ENCODE results near the gene SYNM. TPM values are rescaled to one million over a fixed set of nuclear protein-coding genes. Genes with fewer than 3 reads are reported as not detected.

The SYNM gene
- total and polyA plus RNA-seq, 2 of the 8 experiments (the other 6 are each of a cell fraction or from before 2014, with no cell fraction given): 0.89 to 2.0 TPM

GRCh38 chr15:99090011-99090699 is 14.7 kb upstream of the SYNM start:
- Histone ChIP-seq H3K36me3 (ENCODE audit: control insufficient read depth in 2 of 4, insufficient read depth in 4 of 4, low read length in 3 of 4) (no peaks in the 10 kb centered on the region), H2AK5ac (ENCODE audit: low read depth, low read length) (no peak overlapping the region), H4K8ac (ENCODE audit: extremely low read depth, insufficient read depth, low read length) (no peak overlapping the region), H2BK20ac (ENCODE audit: low read length) (no peak overlapping the region), H2BK5ac (ENCODE audit: low read depth, low read length) (no peak overlapping the region), H3K9me3 (ENCODE audit: insufficient read depth in 2 of 2, low read depth in 1 of 2, low read length in 1 of 2) (no peaks in the 10 kb centered on the region), H3K56ac (replicated peaks; ENCODE audit: insufficient read length, low read depth, low read length) (no peak overlapping the region), H3K9ac (replicated peaks in 1 of 4; ENCODE audit: extremely low read depth in 1 of 4, low read depth in 3 of 4, low read length in 3 of 4) (no peak overlapping the region), H4K5ac (ENCODE audit: insufficient read length, low read depth, low read length) (no peak overlapping the region), H3K4me2 (ENCODE audit: insufficient read depth in 1 of 2, low read depth in 2 of 2, low read length in 2 of 2) (no peak overlapping the region), H3K27ac (ENCODE audit: low read depth, low read length) (no peak overlapping the region; the same call in 1 of the 2 replicates), H3K23ac (ENCODE audit: insufficient read length) (no peak overlapping the region), H3K4me1 (replicated peaks in 1 of 4; ENCODE audit: control insufficient read depth in 3 of 4, insufficient read depth in 4 of 4, low read length in 3 of 4) (peaks cover 0 to 5% (median 3%) of the 10 kb centered on the region in 4 experiments; a peak in 4 of 7 replicates), H4K91ac (replicated peaks; ENCODE audit: insufficient read length, low read length) (no peak overlapping the region), H3K27me3 (replicated peaks in 1 of 4; ENCODE audit: control insufficient read depth in 3 of 4, extremely low read depth in 1 of 4, insufficient read depth in 3 of 4, low read length in 3 of 4) (no peaks in the 10 kb centered on the region), H2BK120ac (replicated peaks; ENCODE audit: low read depth, low read length) (no peak overlapping the region), H4K20me1 (replicated peaks in 1 of 2; ENCODE audit: control insufficient read depth in 1 of 2, insufficient read depth in 2 of 2, low read length in 2 of 2) (no peaks in the 10 kb centered on the region), H3K23me2 (ENCODE audit: low read depth, low read length) (no peaks in the 10 kb centered on the region), H2BK15ac (ENCODE audit: low read length) (no peak overlapping the region), H3K4ac (replicated peaks; ENCODE audit: insufficient read length, low read depth, low read length) (no peak overlapping the region), H2AFZ (ENCODE audit: low read length) (no peak overlapping the region), H3K79me1 (ENCODE audit: low read depth, low read length) (no peaks in the 10 kb centered on the region), H3K18ac (ENCODE audit: extremely low read depth, low read length) (no peak overlapping the region), H3K14ac (ENCODE audit: insufficient read length) (no peak overlapping the region), H3K79me2 (ENCODE audit: control insufficient read depth in 1 of 2, insufficient read depth in 2 of 2, low read length in 2 of 2) (no peaks in the 10 kb centered on the region), H2BK12ac (ENCODE audit: low read depth, low read length) (no peak overlapping the region), H3K4me3 (ENCODE audit: extremely low read depth in 1 of 4, insufficient read depth in 2 of 4, low read depth in 3 of 4, low read length in 4 of 4) (0 out of 8 replicates have a peak overlapping the region, but pooled peaks of 1 of the 4 experiments have one; percentile 8)
- FAIRE-seq (peak; percentile 7), DNase-seq (ENCODE audit: low read depth in 1 of 2, low spot score in 2 of 2) (no peak)
- TF ChIP-seq SIN3A (conservative IDR thresholded peaks at IDR 0.05 in 1 of 2, IDR thresholded peaks at IDR 0.05 in 1 of 2; ENCODE audit: low read depth in 1 of 2, low read length in 2 of 2) (no peak), CREB1 (IDR thresholded peaks at IDR 0.05) (no peak), CTBP2 (IDR thresholded peaks at IDR 0.05; ENCODE audit: borderline replicate concordance, insufficient read depth, insufficient read length, low read length) (no peak)
- TF ChIP-seq, protein P1, sequence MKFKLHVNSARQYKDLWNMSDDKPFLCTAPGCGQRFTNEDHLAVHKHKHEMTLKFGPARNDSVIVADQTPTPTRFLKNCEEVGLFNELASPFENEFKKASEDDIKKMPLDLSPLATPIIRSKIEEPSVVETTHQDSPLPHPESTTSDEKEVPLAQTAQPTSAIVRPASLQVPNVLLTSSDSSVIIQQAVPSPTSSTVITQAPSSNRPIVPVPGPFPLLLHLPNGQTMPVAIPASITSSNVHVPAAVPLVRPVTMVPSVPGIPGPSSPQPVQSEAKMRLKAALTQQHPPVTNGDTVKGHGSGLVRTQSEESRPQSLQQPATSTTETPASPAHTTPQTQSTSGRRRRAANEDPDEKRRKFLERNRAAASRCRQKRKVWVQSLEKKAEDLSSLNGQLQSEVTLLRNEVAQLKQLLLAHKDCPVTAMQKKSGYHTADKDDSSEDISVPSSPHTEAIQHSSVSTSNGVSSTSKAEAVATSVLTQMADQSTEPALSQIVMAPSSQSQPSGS (IDR thresholded peaks at IDR 0.05; ENCODE audit: low read length): no peak
- TF ChIP-seq, protein P2, sequence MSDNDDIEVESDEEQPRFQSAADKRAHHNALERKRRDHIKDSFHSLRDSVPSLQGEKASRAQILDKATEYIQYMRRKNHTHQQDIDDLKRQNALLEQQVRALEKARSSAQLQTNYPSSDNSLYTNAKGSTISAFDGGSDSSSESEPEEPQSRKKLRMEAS (IDR thresholded peaks at IDR 0.05): no peak
- CTCF ChIA-PET (ENCODE audit: partially characterized antibody): interaction anchor here (0.6 to 4.6 kb wide), 8 partner anchors 10 to 571 kb away, joined by 3 to 25 read pairs (median 4); partner anchors contain the start of gene SYNM
- POLR2A ChIA-PET (ENCODE audit: partially characterized antibody): no interaction called here
- WGBS, 2 experiments (ENCODE audit: extremely low coverage in 1 of 2, insufficient coverage in 1 of 2, insufficient read length in 1 of 2, insufficient replicate concordance in 2 of 2, low coverage in 1 of 2, low lambda C conversion rate in 2 of 2, missing lambda C conversion rate in 1 of 2): 68% methylated on average over 3 of the region's 3 CpGs; no CpG with 5 or more reads in 1 of the 2 experiments
